GM10266 (cell line): ENCODE results near the gene CFAP97D1.

Experiments
- DNase-seq: peaks from one replicate; pipeline ENCODE4 v3.0.0; 2012; ENCODE audit errors: extremely low spot score
- TF ChIP-seq, protein P1 (sequence below): IDR thresholded peaks from 2 replicates; pipeline ENCODE4 v1.5.1; 2012; ENCODE audit warnings: mild to moderate bottlenecking, low read depth; ENCODE audit not compliant: control insufficient read depth, insufficient read depth; ENCODE audit errors: missing control alignments

The CFAP97D1 gene

DNA sequence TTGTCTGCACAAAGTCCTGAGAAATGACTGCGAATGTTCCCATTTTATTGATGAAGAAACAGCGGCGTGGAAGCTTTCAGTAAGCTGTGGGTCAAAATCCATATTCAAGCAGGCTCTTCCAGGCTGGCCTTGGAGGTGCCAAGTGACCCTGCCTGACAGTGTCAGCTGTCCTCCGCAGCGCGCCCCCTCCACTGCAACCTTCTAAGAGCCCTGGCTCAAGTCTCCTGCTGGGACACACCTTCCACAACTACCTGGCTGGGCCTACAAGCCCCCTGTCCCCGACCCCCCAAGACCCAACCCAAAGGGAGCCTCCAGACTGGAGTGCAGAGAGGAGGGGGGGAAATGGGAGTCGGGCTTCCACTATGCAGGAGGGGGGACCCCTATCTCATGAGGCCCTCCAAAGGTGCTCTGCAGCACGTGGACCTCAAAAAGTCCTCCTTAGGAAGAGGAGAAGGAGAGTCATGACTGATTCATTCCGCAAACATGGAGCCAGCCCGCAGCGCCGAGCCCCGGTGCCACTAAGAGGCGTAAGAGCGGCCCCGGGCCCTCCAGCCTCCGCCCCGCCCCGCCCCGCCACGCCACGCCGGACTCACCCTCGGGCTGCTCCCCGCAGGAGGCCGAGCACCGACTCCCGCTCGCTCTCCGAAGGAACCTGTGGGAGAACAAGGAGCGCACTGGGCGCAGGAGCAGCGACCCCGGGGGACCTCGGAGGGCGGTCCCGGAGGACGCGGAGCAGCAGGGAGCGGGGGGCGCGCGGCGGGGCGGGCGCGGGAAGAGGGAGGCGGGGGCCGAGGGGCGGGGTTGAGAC, 52.1 kb downstream of the CFAP97D1 start:
- no peak for DNase-seq
- TF ChIP-seq, protein P1, sequence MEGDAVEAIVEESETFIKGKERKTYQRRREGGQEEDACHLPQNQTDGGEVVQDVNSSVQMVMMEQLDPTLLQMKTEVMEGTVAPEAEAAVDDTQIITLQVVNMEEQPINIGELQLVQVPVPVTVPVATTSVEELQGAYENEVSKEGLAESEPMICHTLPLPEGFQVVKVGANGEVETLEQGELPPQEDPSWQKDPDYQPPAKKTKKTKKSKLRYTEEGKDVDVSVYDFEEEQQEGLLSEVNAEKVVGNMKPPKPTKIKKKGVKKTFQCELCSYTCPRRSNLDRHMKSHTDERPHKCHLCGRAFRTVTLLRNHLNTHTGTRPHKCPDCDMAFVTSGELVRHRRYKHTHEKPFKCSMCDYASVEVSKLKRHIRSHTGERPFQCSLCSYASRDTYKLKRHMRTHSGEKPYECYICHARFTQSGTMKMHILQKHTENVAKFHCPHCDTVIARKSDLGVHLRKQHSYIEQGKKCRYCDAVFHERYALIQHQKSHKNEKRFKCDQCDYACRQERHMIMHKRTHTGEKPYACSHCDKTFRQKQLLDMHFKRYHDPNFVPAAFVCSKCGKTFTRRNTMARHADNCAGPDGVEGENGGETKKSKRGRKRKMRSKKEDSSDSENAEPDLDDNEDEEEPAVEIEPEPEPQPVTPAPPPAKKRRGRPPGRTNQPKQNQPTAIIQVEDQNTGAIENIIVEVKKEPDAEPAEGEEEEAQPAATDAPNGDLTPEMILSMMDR: no peak

DNA sequence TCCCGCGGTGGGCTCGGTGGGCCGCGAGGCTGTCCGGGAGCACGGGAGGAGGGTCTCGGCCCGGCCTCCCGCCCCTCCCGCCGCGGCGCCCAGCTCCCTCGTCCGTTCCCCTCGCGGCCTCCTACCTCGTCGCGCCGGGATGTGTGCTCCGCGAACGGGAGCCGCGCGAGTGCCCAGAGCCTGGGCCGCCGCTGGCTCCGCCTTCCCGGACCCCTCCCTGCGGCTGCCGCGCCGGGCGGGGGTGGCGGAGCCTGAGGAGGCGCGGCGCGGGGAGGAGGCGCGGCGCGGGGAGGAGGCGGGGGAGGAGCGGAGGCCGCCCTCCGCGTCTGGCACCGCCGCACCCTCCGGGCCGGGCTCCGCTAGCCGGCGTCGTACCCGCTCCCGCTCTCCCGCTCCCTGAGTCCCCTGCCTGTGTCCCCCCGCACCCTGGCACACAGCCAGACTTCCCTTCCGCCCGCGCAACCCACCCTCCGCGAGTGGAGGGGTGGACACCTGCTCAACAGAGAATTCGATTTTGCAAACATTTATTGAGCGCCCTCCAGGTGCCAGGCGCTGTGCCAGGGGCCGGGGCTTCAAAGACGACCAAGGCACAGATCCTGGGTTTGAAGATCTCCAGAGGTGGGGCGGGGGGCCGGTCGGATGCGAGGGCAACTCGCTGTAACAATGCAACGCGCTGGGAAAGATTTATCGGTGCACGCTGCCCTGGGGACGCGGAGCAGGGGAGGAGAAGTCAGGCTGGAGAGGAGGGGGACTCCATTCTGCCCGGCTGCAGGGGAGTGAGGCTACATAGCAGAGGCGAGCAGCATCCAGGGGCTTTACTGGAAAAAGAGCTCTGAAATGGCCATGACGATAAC, 53.0 kb downstream of the CFAP97D1 start, which contains the start of gene MPP3:
TSS of gene MPP3 (minus strand) at position 171 of the 854 bp plus-strand sequence. CDS start 1,240 bp downstream, outside the sequence.
- TF ChIP-seq, protein P1: no peak
- peak; percentile 69 for DNase-seq

DNA sequence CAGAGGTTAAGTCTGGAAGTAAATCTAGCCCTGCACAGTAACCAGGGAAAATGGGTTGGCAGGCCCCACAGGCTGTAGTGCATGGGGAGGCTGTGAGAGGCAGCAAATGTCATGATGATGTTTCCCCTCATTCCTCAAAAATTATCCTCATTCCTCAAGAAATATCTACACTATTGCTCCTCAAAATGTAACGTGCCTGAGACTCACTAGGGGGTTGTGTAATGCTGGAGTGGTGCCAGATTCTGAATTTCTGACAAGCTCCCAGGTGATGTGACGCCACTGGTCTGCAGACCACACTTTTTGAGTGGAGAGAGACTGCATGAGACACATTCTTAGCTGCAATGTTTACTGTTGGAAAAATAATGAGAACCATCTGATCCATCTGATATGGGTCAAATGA, 53.9 kb downstream of the CFAP97D1 start:
- TF ChIP-seq, protein P1: no peak
- DNase-seq: no peak
